ENCODE results near the gene APH1B.

APH1B gene

DNA sequence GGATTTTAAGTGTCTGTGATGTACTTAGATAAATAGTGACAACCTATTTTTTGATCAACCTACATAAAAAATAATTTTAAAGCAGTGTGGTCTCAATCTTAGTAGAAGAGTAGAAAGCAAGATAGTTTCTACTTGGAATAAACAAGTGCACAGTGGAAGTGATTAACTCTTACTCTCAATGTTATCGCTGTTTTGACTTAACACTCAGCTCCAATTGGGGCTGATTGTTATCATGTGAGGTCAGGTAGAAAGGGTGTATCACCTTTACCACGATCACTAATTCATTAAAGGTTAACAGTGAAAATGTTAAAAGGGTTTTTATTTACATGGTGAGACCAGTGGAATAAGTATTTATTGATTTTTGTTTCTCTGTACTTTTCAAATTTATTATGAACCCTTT lies 22.4 kb upstream of the APH1B start:
- no peak for DNase-seq

DNA sequence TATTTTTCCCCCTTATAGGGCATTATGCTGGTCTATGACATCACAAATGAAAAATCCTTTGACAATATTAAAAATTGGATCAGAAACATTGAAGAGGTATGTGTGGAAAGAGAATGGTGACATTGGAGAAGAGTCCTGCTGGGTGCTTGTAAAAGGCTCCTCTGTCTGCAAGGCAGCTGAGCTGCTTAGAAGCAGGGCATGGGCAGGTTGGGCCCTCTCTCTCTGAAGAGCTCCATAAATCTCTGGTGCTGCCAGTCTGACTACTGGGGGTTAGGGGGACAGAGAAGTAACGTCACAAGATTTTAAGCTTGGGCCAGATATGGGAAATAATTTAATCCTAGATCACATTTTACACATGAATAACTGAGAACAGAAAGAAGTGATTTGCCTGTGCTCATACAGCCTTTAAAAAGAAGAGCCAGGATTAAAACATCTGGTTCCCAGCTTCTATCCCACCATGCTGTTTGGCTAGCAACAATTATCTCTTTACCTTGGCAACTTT lies 21.9 kb upstream of the APH1B start:
- DNase-seq = no peak

DNA sequence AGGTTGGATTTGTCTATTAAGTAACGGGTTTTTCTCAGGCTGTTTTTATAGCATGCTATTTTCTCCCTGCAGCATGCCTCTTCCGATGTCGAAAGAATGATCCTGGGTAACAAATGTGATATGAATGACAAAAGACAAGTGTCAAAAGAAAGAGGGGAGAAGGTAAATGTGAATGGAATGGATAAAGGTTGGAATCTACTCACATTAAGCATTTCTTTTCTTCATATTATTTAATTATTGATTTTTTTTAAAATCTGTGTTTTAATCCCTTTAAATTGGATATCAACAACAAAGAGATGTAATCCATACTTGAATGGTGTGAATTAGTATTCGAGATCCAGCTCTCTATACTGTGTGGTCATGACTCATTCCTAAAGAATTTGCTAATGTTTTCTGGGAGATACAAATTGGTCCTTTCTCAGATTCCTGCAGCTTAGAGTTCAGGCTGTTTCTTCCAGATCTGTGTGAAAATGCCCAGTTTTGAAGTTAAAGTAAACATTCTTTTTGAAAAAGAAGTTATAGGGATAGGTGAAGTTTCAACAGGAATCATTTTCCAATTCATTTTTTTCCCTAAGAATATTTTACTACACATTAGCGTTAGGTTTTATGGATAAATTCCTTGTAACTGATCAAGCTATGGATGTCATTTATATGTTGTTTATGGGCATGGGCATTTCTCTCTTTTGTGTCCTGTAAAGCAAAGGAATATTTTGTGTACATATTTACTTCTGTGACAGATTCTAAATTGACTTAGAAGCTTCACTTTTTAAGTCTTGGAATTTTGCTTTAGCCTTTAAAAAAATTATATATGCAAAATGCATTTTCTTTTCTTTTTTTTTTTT lies 20.8 kb upstream of the APH1B start:
- DNase-seq = no peak

GRCh38 chr15:63258658-63259057 lies 18.7 kb upstream of the APH1B start:
- DNase-seq = peak; percentile 41

DNA sequence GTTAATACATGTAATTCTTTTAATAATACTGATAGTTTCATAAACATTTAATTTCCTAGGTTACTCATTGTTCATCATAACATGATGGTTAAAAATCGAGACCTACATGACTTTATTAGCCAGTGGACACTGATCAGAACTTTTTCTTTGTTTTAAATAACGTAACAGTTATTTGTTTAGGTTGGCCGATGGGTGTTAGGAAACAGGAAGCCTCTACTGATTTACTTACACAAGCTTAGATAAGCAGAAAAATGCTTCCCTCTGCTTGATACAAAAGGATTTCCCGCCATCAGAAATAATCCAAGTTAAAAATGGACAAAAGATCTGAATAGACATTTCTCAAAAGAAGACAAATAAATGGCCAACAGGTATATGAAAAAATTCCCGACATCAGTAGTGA lies 16.6 kb upstream of the APH1B start:
- no peak for DNase-seq

GRCh38 chr15:63261311-63261710 lies 16.1 kb upstream of the APH1B start:
- DNase-seq = no peak

- no peak for DNase-seq
Observed at GRCh38 chr15:63263519-63263918, 13.9 kb upstream of the APH1B start.

DNA sequence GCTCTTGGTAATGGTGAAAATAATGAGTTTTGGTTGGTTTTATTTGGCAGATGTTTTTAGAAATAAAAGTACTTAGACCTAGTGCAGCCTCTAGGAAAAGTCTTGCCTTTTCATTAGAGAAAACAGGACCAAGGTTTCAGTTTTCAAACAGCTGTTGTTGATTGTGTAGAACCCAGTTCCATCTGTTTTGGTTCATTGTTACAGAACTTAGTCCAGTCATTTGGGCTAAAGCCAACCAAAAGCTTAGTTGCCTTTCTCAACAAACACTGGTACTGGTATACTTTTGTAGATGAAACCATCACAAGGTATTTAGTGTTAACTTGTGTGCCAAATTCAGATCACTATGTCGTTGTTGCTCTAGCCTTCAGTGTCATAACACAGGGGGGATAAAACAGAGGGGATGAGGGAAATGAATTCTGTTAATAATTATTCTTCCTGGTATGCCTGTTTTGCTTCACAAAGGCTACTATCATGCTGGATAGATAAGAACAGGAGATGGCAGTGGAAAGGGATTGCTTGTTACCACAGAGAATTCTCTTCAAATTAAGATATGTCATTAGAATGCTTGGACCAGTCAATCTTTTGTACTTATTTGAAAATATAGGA lies 12.6 kb upstream of the APH1B start:
- DNase-seq = no peak

GRCh38 chr15:63274427-63274826 lies 3.0 kb upstream of the APH1B start:
- no peak for DNase-seq

- DNase-seq = no peak
Observed at GRCh38 chr15:63276342-63277037, 915 bp upstream of the APH1B start.

GRCh38 chr15:63277893-63278456 lies 570 bp downstream of the APH1B start:
- no peak for DNase-seq

DNA sequence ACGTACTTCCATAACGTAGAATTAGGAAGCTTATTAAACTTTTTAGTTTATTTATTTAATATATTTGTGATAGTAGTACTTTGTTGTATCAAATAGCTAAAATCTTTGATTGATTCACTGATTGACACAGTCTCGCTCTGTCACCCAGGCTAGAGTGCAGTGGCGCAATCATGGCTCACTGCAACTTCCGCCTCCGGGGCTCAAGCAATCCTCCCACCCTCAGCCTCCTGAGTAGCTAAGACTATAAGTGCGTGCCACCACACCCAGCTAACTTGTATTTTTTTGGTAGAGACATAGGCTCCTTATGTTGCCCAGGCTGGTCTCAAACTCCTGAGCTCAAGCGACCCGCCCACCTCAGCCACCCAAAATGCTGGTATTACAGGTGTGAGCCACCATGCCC lies 5.7 kb downstream of the APH1B start:
- DNase-seq = peak; percentile 86

GRCh38 chr15:63284335-63284734 lies 6.9 kb downstream of the APH1B start:
- peak; percentile 42 for DNase-seq

- DNase-seq = no peak
Observed at GRCh38 chr15:63287109-63287508, 9.7 kb downstream of the APH1B start.

DNA sequence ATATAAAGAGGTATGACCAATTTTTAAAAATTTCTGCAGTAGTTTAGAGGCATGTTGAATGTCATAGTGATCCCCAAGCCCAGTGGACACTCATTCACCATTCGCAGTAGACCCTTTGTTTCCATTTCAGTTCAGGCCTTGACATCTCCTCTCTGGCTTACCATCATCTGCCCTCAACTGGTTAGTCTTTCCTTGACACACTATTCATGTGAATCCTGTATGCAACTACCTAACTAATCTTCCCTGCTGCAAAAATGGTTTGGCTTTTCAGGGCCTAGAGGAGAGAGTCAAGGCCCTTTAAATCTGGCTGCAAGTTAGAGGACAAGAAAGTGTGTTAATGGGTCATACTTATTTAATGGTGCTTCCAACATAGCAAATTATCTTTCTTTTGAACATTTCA lies 10.9 kb downstream of the APH1B start:
- DNase-seq = no peak

- DNase-seq = peak; percentile 76
Observed at GRCh38 chr15:63288778-63289378, 11.5 kb downstream of the APH1B start.

GRCh38 chr15:63291507-63291906 lies 14.1 kb downstream of the APH1B start:
- peak; percentile 79 for DNase-seq

GRCh38 chr15:63292241-63292640 lies 14.8 kb downstream of the APH1B start:
- no peak for DNase-seq

DNA sequence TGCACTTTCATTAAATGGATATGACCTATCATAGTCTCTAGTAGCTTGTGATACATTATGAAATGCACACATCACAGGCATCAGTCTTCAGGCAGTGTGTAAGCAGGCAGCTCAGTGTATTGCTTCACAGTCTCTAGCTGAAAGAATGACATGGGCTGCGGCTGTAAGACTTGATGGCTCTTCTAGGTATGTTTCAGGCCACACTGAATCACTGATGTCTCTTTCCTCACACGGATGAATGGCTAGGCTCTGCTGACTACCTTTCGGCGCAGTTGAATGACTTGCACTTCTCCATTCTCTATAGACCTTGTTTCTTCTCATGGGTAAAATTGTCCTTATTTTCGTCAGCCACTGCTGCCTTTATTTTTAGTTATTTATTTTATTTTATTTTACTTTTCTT lies 15.4 kb downstream of the APH1B start:
- peak; percentile 85 for DNase-seq

DNA sequence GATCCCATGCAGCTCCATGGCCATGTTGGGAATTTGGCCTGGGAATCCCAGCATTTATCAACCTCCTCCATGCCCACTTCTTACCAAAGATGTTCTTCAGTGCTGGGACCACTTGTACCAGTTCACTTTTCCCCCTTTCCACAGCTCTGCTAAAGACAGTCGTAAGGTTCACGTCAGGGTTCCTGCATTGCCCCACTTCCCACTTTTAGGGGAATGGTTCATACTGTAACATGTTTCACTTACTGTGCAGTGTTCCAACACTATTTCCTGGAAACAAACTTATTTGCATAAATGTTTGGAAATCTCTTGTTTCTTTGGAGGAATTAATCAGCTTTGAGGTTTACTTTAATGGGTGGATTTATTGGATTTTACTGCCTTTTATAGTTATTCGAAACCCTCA lies 17.0 kb downstream of the APH1B start:
- DNase-seq = peak; percentile 93

- no peak for DNase-seq
Observed at GRCh38 chr15:63295341-63295740, 17.9 kb downstream of the APH1B start.

- no peak for DNase-seq
Observed at GRCh38 chr15:63296195-63296594, 18.8 kb downstream of the APH1B start.

DNA sequence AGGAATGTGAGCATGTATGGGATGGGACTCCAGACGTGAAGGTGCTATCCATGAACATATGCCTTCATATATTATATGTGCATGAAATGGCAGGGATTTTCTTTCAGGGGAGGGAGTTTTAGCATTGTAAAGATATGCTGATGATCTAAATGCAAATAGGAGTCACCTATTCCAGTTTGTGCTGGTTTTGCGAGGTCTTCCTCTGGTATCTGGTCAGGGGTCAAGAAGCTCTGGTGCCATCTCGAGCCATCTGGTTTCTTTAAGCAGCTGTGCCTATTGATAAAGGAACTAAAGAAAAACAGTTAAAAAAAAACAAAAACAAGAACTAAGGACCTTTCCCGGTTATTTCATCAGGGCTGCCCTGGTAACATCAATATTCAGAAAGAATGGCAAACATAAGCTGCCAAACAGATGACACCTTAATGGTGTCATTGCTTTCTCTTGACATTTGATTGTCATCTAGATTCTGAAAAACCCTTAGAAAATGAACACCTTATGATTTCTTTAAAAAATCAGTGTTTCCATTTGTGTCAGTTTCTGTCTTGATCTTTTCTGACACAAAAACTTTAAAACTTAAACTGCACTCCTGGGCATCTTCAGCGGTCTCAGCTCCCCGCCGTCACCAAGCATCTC lies 22.7 kb downstream of the APH1B start:
- no peak for DNase-seq

Data from suppressor macrophage treated with lipopolysaccharide for 4 hours (primary cell).